AG10803 (cell line): ENCODE results near the gene UGT1A3.

Experiments used
- DNase-seq: peaks from one replicate; pipeline ENCODE4 v3.0.0; 2010; ENCODE audit warnings: low read depth
- H3K4me3 ChIP-seq: 2 replicates; pipeline ENCODE4 v1.5.1; 2011; ENCODE audit warnings: mild to moderate bottlenecking, low read length, control low read depth
- TF ChIP-seq, protein P1 (sequence below): conservative IDR thresholded peaks from 2 replicates; pipeline ENCODE4 v1.5.1; 2011; ENCODE audit warnings: mild to moderate bottlenecking, low read length, control low read depth, inconsistent platforms

Gene UGT1A3

DNA sequence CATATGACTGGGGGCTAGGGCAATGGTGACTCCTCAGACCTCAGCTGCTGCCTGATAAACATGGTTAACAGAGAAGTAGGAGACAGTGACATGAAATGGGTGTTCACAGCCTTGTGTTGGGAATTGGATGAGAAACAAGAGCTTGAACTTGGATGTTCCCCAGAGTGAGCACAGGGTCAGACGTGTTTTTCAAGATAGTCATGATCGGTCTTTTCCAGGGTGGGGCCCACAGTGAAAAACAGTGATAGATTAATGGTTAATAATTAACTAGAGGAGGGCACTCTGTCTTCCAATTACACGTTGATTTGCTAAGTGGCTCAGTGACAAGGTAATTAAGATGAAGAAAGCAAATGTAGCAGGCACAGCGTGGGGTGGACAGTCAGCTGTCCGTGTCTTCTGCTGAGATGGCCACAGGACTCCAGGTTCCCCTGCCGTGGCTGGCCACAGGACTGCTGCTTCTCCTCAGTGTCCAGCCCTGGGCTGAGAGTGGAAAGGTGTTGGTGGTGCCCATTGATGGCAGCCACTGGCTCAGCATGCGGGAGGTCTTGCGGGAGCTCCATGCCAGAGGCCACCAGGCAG, at the start of gene UGT1A3:
Gene UGT1A3 (plus strand): TSS at position 320 of the 579 bp plus-strand sequence. CDS start 85 bp downstream, at position 405.
- TF ChIP-seq, protein P1, sequence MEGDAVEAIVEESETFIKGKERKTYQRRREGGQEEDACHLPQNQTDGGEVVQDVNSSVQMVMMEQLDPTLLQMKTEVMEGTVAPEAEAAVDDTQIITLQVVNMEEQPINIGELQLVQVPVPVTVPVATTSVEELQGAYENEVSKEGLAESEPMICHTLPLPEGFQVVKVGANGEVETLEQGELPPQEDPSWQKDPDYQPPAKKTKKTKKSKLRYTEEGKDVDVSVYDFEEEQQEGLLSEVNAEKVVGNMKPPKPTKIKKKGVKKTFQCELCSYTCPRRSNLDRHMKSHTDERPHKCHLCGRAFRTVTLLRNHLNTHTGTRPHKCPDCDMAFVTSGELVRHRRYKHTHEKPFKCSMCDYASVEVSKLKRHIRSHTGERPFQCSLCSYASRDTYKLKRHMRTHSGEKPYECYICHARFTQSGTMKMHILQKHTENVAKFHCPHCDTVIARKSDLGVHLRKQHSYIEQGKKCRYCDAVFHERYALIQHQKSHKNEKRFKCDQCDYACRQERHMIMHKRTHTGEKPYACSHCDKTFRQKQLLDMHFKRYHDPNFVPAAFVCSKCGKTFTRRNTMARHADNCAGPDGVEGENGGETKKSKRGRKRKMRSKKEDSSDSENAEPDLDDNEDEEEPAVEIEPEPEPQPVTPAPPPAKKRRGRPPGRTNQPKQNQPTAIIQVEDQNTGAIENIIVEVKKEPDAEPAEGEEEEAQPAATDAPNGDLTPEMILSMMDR, result no peak
- no peak within 1 kb of the TSS for H3K4me3 ChIP-seq
- DNase-seq, result no peak

DNA sequence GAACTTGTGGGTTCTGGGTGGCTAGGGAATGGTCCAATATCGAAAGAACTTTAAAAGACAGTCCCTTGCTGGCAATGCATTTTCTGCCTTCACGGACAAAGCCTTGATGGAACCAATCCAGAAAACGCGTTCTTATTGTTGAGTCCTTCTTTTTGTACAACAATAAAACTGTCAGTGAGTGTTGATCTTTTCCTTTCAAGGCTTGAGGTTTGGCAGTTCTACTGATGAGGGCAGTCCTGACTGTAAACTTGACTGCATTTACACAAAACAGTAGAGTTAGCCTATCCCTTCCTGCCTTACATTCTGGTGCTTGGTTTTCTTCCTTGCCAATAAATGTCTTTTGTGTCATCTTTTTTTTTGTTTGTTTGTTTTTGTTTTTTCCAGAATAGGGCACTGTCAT, 49.6 kb upstream of the UGT1A3 start:
- DNase-seq, result no peak
- TF ChIP-seq, protein P1, result no peak
- no peak overlapping the region for H3K4me3 ChIP-seq

DNA sequence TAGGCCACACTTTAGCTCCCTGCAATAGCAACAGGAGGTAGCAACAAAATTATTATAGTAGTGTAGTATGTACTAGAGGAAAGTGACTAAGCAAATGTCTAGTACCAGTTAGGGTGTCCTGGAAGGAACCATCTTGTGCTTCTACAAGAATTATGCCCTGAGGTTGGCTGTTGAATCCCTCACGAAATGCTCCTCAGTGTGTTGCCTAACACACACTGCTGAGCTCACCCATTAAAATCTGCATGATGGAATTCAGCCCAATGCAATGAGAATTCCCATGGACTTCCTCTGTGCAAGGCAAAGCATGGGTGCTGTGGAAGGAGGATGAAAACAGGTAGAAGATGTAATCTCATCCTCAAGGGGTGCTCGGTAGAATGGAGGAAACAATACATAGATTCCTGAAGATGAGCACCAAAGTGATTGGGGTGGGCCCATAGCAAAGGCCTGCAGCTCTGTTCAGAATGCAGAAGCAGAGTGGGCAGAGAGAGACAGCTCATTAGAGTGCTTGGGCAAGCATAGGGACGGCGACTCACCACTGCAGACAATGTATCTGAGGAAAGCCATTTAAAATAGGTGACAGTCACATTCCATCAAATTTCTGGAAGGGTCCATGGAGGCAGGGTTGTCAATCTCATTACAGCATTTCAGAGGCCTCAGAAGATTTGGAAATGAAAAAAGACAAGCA, 48.3 kb upstream of the UGT1A3 start:
- H3K4me3 ChIP-seq, result no peak overlapping the region
- no peak for DNase-seq
- TF ChIP-seq, protein P1, result no peak

DNA sequence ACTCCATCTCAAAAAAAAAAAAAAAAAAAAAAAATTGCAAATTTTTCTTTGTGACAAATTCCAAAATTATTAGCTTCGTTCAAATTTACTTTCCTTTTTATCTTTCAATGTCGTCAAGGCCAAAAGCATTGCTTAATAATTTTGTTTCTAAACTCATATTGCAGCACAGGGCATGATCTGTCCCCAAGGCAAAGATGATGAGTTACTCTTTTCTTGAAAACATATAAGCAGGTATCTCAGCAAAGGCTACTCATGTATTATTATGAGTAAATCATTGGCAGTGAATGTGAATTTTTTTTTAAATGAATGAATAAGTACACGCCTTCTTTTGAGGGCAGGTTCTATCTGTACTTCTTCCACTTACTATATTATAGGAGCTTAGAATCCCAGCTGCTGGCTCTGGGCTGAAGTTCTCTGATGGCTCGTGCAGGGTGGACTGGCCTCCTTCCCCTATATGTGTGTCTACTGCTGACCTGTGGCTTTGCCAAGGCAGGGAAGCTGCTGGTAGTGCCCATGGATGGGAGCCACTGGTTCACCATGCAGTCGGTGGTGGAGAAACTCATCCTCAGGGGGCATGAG, 47.2 kb upstream of the UGT1A3 start, which contains the start of gene UGT1A7:
Gene UGT1A7 (plus strand): TSS at position 381 of the 579 bp plus-strand sequence. CDS start 37 bp downstream, at position 418.
- TF ChIP-seq, protein P1, result no peak
- DNase-seq, result no peak
- H3K4me3 ChIP-seq, result no peak within 1 kb of the TSS

DNA sequence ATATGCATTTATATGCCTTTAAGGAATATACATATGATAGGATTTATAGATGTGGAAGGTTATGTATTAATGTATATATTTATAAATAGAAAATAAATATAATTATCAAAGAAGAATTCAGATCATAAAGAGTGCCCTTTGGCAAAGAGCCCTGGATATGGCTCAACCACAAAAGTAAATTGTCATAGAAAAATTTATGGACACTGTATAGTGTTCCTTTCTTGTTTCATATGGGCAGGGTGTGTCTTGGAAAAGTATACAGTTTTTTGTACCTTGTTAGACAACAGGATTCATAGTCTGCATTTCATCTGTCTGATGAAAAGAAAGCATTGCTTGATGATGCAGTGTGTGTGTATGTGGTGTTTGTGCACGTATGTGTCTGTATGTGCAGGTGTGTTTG, 44.2 kb upstream of the UGT1A3 start:
- TF ChIP-seq, protein P1, result no peak
- H3K4me3 ChIP-seq, result no peak overlapping the region
- no peak for DNase-seq

DNA sequence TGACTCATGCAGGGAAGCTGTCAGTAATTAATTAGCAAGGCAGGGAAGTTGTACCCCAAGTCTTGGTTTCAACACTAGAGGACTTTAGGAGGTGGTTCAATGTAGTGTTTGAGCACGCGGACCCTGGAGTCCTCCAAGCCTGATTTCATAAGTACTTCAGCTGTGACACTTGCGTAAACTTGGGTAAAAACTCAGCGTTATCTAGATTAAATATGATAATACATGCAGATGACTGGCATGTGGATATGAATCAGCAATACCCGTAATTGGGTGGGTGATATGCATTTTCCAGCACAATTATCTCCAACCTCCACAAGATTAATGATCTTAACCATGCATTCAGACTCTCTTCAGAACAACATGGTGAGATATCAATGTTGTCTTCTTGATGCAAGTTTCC, 41.9 kb upstream of the UGT1A3 start:
- TF ChIP-seq, protein P1, result no peak
- no peak overlapping the region for H3K4me3 ChIP-seq
- no peak for DNase-seq

DNA sequence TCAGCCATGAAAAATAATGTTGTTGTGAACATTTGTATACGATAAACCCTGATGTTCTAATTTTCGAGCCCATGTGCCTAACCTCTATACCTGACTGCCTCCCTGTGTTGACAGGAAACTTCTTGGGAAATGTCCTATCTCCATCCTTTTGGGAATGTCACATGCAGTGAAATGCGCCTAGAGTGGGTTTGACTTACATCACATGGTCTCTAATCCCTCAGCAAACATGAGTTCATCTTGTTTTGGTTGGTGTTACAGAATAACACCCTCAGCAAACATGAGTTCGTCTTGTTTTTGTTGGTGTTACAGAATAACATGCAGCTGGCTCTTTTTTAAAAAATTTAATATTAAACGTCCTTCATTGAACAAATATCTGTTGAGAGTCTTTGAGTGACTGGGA, 40.5 kb upstream of the UGT1A3 start:
- no peak for DNase-seq
- TF ChIP-seq, protein P1, result no peak
- no peak overlapping the region for H3K4me3 ChIP-seq
